ENCODE data around the gene FBXL7.

DNA sequence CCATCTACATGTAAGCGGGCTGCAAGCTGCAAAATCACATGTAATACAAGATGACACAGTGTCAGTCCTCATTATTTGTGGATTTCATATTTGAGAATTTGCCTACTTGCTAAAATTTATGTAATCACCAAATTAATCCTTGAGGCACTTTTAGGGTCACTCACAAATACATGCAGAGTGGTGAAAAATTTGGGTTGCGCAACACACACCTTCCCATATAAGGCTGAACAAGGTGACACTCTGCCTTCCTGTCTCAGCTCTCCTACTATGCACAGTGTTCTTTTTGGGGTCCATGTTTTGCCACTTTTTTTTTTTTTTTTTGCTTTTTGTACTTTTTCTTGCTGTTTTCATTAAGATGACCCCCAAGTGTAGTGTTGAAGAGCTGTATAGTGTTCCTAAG is 111.0 kb downstream of the FBXL7 start:
- TF ChIP-seq, protein P1, sequence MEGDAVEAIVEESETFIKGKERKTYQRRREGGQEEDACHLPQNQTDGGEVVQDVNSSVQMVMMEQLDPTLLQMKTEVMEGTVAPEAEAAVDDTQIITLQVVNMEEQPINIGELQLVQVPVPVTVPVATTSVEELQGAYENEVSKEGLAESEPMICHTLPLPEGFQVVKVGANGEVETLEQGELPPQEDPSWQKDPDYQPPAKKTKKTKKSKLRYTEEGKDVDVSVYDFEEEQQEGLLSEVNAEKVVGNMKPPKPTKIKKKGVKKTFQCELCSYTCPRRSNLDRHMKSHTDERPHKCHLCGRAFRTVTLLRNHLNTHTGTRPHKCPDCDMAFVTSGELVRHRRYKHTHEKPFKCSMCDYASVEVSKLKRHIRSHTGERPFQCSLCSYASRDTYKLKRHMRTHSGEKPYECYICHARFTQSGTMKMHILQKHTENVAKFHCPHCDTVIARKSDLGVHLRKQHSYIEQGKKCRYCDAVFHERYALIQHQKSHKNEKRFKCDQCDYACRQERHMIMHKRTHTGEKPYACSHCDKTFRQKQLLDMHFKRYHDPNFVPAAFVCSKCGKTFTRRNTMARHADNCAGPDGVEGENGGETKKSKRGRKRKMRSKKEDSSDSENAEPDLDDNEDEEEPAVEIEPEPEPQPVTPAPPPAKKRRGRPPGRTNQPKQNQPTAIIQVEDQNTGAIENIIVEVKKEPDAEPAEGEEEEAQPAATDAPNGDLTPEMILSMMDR (conservative IDR thresholded peaks at IDR 0.05) = no peak
- no peak for TF ChIP-seq EZH2 (IDR thresholded peaks at IDR 0.05; ENCODE audit: low read depth)
